Measurements from ENCODE around the gene ABR.

The ABR gene

DNA sequence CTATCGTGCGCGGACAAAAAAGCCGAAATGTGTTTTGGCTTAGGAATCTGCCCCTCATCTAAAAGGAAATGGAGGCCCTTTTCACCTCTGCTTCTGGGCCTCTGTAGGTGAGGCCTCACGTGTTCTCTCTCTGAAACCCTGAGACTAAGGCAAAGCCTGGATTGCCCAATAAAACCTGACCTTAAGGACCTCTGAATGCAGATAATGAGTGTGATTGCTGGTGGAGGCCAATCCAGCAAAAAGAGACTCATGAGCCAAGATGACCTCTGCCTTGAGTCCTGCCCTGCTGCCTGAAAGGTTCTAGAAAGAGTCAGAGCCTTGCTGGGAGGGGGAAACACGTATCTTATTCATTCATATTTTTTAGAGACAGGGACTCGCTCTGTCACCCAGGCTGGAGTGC, 44.5 kb upstream of the ABR start:
- TF ChIP-seq, protein P1, sequence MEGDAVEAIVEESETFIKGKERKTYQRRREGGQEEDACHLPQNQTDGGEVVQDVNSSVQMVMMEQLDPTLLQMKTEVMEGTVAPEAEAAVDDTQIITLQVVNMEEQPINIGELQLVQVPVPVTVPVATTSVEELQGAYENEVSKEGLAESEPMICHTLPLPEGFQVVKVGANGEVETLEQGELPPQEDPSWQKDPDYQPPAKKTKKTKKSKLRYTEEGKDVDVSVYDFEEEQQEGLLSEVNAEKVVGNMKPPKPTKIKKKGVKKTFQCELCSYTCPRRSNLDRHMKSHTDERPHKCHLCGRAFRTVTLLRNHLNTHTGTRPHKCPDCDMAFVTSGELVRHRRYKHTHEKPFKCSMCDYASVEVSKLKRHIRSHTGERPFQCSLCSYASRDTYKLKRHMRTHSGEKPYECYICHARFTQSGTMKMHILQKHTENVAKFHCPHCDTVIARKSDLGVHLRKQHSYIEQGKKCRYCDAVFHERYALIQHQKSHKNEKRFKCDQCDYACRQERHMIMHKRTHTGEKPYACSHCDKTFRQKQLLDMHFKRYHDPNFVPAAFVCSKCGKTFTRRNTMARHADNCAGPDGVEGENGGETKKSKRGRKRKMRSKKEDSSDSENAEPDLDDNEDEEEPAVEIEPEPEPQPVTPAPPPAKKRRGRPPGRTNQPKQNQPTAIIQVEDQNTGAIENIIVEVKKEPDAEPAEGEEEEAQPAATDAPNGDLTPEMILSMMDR (IDR thresholded peaks at IDR 0.05; ENCODE audit: low read depth, low read length) = no peak
- DNase-seq (ENCODE audit: extremely low read depth, low read depth) = no peak

DNA sequence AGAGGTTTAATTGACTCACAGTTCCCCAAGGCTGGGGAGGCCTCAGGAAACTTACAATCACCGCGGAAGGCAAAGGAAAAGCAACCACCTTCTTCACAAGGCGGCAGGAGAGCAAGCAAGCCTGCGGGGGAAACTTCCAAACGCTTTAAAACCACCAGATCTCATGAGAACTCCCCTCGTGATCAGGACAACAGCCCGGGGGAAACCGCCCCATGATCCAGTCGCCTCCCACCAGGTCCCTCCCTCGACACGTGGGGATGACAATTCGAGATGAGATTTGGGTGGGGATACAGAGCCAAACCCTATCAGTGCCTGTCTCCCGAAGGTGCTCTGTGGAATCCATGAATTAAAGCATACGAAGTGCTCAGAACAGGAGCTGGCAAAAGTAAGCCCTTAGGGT, 43.9 kb upstream of the ABR start:
- TF ChIP-seq, protein P1 (IDR thresholded peaks at IDR 0.05; ENCODE audit: low read depth, low read length) = no peak
- DNase-seq (ENCODE audit: extremely low read depth, low read depth) = no peak

DNA sequence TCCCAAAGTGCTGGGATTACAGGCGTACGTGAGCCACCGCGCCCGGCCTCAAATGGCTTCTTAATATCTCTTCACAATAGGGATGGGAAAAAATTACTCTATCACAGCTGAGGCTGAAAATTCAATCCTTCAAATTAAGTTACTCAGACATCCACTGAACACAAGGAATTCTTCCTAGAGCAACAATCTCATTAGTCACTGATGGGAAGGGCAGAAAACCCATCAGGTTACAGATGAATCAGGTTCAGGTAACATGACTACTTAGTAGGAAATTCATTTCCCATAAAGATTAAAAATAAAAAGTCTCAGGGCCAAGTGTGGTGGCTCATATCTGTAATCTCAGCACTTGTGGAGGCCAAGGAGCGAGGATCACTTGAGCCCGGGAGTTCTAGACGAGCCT, 42.5 kb upstream of the ABR start:
- no peak for DNase-seq (ENCODE audit: extremely low read depth, low read depth)
- TF ChIP-seq, protein P1 (IDR thresholded peaks at IDR 0.05; ENCODE audit: low read depth, low read length) = no peak

DNA sequence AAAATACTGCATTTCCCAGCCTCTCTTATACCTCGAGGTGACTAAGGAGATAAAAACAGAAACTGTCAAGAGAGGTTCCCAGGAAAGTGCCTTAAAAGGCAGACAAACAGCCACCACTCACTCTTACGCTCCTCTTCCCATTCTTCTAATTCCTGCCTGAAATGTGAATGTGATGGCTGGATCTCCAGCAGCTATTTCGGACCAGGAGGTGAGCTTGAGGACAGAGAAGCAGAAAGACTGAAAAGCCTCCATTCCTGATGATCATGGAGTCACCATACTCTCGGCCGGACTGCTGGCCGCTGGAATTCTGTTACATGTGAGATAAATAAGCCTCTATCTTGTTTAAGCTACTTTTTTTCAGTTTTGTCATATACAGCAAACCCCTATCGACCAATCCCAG, 41.4 kb upstream of the ABR start:
- no peak for DNase-seq (ENCODE audit: extremely low read depth, low read depth)
- TF ChIP-seq, protein P1 (IDR thresholded peaks at IDR 0.05; ENCODE audit: low read depth, low read length) = no peak

DNA sequence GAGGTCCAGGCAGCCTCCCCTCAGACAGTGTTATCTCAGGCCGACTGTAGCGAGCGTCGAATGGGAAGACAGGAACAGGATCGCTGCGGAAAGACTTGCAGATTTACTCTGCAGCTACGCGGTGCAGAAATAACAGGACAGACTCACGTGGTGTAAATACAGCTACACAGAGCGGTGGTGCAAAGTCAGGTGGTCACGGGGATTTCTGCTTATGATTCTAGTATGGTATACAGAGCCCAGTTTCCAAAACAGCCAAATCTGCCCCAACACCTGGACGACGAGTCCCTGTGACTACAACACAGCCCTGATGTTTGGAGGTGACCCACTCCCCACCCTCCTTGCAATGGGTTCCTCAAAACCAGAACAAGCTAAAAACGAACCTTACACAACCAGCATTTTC, 40.6 kb upstream of the ABR start:
- TF ChIP-seq, protein P1 (IDR thresholded peaks at IDR 0.05; ENCODE audit: low read depth, low read length) = no peak
- no peak for DNase-seq (ENCODE audit: extremely low read depth, low read depth)

DNA sequence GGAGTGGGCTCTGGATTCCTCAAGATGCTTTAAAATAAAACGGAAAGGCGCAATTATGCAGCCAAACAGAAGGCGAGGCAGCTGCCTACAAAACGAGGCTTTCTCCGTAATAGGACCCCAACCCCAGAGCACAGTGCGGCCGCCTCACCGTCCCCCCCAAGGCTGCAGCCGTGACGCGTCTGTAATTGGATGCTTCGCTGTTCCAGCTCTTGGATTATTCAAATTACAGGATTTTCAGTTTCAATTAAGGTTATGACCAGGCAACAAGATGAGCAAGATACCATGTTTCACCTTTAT, 37.3 kb upstream of the ABR start:
- TF ChIP-seq, protein P1 (IDR thresholded peaks at IDR 0.05; ENCODE audit: low read depth, low read length) = no peak
- DNase-seq (ENCODE audit: extremely low read depth, low read depth) = no peak

DNA sequence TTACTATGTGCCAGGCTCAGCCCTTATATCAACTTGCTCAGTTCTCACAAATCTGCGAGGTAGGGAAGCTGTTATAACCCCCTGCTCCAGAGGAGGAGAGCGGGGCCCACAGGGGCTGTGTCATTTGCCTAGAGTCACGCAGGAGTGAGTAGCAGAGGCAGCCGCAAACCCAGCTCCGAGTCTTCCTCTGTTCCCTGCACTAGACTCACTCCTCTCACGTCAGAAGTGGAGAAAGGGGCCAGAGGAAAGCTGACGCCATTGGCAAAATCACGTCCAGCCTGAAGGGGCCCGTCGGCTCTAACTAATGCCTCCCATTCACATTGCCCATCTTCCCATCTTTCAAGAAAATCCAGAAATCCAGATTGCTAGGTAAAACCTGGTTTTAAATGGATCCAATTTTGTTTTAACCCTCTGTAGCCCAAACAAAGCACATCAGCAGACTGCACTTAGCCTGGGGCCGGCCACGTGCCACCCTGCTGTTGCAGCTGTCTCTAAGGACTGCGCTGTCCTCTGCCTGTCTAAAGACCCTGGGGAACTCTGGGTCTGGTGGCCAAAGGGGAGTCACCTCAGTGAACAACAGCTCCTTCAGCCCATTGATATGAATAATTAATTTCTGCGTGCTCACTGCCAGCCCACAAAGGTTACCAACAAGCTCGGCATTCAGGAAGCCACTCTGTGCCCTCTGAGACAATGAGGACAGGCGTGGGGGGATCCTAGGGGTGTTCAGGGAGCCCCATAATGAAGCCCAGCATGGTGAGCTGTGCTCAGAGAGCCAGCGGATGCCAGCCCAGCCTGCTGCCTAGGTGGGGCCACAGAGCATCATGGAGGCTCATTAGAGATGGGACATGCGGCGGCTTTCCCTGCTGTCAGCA, 36.7 kb upstream of the ABR start:
- TF ChIP-seq, protein P1 (IDR thresholded peaks at IDR 0.05; ENCODE audit: low read depth, low read length) = no peak
- no peak for DNase-seq (ENCODE audit: extremely low read depth, low read depth)
